Bone marrow (tissue), 2 donors: ENCODE results near the gene MAML2.

ENCODE experiments used
- DNase-seq, 2 donors: peaks; one replicate each; lab custom pipeline; 2025; lab: John Stamatoyannopoulos, UW

MAML2 gene

DNA sequence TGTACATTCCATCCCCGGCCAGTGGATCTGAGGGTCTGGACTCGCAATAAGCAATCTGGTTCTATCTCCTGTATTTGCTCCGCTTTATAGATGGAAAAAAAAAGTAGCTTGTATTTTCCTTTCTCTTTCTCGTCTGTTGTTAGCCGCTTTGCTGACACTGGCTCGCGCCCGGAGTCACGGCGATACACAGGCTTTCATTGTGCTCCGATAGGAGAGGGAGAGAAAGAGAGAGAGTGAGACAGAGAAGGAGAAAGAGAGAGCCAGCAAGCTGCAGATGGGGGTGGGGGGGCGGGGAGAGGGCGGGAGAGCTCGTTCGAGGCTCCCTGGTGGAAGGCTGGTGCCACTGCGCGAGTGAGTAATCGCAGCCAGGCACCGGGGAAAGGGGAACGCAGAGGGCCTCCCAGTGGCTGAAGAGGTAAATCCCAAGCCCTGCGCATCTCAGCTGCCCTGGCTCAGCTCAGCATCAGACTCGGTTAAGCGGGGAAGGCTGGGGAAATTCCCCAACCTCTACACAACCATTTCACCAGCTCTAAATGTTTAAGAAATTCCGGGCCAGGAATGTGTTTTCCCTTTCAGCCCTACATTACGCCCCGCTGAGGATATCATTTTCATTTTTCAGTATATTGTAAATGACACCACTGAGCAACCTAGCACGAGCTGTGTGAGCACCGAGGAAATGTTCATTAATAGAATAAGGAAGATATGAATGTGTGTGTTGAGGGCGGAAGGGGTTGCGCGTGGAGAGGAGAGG, at the start of gene MAML2:
MAML2 (minus strand) TSS at position 235 of the 751 bp plus-strand sequence. CDS start 1,300 bp downstream, outside the sequence.
- peak; percentile 58 to 81 for DNase-seq

DNA sequence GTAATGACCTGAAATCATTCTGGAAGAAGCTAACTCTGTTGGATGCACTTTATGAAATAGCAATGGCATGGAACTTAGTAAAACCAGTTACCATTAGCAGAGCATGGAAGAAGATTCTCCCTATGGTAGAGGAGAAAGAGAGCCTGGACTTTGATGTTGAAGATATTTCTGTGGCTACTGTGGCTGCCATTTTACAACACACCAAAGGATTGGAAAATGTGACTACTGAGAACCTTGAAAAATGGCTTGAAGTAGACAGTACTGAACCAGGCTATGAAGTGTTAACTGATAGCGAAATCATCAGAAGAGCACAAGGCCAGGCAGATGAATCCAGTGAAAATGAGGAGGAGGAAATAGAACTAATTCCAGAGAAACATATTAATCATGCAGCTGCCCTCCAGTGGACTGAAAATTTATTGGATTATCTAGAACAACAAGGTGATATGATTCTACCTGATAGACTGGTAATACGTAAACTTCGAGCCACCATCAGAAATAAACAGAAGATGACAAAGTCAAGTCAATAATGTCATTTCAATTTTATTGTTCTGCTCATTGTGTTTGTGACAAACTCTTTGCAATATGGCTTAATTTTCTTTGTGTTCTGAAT, 48.8 kb upstream of the MAML2 start:
- no peak for DNase-seq

DNA sequence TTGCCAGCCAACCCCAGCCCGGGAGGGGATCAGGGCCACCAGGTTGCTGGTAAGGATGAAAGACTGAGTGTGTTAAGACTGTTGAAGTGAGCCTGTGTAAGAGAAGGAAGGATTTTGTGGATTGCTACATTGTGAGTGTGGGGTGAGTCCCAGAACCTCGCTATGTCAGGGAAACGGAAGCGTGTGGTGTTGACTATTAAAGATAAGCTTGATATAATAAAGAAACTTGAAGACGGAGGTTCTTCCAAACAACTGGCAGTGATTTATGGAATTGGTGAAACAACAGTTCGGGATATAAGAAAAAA, 47.4 kb upstream of the MAML2 start:
- DNase-seq, result peak in 1 of 2 donors; percentile 37

DNA sequence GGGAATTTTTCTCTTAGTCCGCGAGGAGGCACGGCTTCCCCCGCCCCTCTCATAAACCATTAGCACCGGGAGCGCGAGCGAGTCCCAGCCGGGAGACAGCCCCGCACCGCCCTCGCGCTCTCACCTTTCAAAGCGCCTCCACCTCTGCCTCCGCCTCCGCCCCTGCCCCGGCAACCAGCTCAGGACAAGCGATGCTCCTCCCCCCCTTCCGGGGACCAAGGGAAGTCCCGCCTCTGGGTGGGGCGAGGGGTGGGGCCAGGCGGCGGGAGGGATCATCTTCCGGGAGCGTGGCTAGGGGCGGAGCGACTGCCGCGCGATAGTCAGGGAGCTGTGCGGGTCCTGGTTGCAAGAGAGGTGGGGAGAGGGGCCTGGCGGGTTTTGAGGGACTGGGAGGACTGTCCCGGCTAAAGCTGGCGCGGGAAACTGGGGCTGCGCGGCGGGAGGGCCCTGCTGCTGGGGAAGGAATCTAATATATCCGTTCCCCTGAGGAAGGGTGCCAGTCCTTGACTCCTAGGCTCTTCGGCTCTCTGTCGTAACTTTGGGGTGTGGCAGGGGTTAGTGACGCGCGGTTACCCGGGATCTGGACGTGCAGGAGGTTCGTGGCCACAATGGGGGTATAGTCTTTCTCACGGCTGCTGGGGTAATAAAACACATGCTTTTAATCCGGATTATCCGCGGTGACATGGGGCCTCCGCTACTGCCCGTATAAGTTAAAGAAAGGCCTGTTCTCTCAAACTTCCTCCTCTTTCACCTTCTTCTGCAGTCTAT, 46.9 kb upstream of the MAML2 start, which contains the start of the genes CCDC82 and JRKL:
CCDC82 (minus strand) TSS at position 193 of the 768 bp plus-strand sequence. CDS start 5,165 bp downstream, outside the sequence.
JRKL (plus strand) TSS at position 294 of the 768 bp plus-strand sequence. CDS start 637 bp downstream, outside the sequence.
- DNase-seq, result peak; percentile 81 to 95

DNA sequence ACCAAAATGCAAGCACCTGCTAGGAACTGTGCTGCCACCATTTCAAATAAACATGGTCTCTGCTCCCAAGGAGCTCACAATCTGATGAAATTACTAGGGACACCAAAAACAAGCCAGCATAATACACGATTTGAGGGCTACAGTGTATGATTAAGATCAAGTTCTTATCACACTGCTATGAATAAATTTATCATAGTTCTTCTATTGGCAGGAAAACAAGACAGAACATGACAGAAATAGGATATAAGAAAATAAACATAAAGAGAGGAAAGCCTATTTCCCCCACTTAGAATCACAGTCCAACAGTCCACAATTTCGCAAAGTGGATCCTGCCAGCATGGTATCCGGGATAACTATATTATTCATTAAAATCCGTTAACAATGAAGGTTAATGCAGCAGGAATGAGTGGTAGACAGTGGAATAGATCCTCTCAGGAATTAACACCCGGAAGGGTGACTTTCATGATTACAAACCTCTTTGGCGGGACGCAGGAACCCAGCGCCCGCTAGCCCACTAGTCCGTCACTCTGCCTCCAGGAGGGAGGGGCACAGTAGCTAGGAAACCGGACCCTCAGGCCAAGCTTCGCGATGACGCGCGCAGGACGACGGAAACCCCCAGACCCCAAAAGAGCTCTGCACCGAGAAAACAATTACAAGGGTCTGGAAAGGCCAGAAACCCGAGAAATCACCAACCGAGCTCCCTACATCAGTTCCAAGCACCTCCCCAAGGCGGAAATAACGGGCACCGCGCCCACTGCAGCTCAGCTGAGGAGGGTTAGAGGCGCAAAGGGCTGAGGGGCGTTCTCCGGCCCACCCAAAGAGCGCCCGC, 46.1 kb upstream of the MAML2 start:
- DNase-seq, result peak in 1 of 2 donors; percentile 49

DNA sequence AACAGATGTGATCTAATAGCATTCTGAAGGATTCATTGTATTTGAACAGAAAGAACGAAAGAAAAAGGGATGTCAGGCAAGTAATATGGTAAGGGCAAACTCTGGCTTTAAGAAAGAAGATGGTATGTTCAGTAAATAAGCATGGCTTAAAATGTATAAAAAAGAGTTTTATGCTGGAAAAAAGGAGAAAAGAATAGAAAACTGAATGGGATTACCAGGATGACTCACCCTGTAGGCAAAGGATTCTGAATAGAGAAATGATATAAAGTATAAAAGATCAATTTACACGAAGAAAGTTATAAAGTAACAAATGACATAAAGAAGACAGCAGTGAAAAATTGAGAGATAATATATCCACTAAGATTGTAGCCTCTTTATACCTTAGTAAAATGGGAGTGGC, 42.2 kb upstream of the MAML2 start:
- DNase-seq, result no peak

DNA sequence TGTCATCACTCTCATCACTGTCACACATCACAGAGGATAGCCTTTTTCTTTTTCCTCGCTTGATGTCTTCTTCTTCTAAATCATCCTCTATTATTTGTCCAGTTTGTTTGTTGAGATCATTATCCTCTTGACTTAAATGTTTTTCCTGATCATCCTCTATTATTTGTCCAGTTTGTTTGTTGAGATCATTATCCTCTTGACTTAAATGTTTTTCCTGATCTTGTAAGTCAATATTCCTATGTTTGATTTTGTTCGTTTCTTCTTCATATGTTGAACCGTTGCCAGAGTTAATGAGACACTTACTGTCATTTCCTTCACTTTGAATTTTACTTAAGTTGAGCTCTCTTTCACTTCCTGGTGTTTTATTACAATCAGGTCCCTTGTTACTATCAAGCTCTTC, 41.2 kb upstream of the MAML2 start:
- no peak for DNase-seq

DNA sequence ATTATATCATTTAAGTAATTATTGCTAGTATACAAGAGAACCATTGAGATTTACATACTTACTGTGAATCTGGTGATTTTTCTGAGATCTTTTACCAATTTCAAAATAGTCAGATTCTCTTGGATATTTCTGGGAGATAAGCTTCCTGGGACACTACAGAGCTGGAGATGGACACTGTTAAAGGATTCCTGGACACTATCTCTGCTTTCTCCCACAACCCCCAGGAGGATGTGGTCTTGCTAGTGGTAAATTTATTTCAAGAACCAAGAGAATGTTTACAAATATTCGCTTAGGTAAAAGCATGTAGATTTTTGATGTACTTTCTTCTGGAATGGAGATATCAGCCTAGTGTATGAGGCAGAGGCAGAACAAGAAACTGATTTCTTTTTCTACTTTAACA, 33.8 kb upstream of the MAML2 start:
- DNase-seq, result no peak

DNA sequence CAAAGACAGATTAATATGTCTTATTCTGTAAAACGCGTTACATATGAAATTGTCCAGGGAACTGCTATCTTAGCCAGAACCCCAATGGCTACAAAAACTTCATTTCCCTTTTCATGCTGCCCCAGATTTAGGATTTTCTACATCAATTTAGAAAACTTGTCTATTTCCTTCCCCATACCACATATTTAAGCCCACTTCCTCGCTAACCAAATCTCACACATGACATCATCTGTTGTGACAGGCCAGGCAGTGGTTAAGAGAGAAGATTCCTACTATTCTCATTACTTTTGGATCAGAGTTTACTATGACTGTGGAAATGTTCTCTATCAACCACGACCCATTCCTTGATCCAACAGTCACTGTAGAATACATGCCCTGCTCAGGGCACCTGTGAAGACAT, 30.8 kb upstream of the MAML2 start:
- peak in 1 of 2 donors; percentile 1 for DNase-seq

DNA sequence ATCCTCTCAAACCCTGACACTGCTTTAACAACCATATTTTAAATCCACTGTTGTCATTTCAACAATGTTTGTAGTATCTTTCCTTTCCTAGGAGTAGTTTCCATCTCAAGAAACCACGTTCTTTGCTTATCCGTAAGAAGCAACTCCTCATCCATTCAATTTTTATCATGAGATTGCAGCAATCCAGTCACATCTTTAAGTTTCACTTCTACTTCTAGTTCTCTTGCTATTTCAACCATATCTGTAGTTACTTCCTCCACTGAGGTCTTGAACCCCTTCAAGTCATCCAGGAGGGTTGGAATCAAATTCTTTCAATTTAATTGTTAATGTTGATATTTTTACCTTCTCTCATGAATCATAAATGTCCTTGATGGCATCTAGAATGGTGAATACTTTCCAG, 24.3 kb upstream of the MAML2 start:
- DNase-seq, result no peak

DNA sequence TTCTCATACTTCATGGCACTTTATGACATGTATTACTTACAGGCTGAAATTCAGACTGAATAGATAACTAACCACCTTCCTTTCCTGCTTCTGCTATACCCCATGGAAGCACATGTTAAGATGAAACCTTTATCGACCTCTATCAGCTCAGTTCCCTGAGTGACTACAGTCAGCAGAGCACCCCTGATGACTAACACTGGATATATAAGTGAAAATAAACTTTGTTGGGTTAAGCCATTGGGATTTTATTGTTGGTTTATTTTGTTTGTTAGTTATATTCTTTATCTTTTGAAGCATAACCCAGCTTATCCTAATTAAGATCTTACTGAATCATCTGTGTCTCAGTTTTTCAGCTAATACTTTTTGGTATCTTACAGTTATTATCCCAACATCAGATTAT, 23.0 kb upstream of the MAML2 start:
- no peak for DNase-seq

DNA sequence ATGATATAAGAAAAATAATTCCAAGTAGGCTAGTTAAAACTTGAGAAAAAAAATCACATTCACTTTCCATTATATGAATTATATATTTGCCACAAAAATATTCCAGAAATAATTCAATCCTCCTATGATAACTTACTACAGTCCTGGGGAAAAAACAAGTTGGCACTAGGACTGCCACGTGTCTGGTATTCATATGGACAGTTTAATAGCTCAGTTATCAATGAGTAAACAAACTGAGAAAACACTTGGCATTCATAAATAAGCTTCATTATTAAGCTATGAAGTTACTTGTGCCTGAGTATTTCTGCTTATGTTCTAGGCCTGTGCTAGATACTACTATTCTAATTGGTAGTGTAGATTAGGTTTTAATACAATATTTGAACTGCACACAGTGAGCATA, 22.5 kb upstream of the MAML2 start:
- no peak for DNase-seq

DNA sequence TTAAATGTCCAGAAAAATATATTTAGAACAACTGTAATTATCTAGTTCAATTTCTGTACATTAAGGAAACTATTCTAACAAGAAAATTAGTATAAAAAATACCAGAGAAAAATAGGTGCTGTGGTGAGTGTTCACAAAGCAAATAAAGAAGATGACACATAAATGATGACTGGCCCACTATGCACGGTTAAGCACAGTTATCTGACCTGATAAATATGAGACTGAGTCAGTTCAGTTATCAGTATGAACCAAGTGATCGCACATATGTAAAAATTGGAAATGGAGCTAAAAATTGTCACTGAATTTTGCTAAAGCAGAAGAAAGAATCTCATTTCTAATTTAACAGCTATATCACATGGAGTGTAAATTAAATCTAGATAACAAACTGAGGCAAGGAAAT, 18.8 kb upstream of the MAML2 start:
- DNase-seq, result no peak

DNA sequence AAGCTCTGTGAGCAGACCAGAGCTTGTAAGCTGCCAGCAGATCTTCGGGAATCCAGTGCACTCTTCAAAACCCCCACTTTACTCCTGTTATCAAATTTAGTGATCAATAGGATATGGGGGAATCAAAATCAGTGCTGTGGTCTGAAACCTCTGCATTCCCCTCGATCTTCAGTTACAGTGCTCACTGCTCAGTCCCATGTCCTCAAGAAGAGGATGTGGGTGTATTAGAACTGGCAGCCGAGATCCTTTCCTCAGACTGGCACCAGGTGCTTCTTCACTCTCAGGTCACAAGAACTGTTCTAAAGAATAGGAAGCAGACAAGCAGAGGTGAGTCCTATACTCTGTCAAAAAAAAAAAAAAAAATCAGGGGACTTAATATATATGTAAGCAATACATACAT, 15.3 kb upstream of the MAML2 start:
- no peak for DNase-seq

DNA sequence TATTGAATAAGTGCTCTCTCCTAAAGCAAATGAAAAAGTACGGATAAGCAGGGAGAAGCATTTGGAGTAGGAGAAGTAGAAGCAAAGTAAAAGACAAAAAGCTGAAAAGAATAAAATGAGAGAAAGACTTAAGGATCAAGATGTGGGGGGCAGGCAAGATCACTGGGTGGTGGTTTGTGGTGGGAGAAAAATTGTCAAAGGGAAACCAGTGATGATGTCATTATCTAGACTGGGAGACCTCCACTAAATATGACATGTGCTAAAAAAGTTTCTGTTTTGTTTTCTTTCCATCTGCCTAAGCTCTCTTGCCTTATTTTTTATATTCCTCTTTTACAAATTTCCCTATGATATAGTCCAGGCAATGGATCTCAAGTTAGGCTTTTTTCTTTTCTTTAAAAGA, 14.8 kb upstream of the MAML2 start:
- peak in 1 of 2 donors; percentile 28 for DNase-seq

DNA sequence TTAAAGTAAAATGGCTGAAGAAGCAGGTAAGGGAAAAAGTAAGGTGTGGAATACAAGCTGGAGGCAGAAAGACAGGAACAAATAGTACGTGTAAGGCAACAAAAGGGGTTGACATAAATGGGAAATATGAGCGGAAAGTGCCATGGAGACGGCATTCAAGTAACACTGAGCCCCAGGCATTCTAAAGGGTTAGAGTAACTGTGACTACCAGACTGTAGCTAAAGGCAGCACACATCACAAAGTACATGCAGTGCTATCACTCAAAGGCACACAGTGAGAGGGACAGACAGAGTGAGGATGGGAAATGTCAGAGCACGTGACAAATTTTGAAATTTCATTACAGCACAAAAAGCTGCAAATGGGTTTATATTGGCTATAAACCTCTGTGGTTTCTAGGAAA, 13.9 kb upstream of the MAML2 start:
- no peak for DNase-seq

DNA sequence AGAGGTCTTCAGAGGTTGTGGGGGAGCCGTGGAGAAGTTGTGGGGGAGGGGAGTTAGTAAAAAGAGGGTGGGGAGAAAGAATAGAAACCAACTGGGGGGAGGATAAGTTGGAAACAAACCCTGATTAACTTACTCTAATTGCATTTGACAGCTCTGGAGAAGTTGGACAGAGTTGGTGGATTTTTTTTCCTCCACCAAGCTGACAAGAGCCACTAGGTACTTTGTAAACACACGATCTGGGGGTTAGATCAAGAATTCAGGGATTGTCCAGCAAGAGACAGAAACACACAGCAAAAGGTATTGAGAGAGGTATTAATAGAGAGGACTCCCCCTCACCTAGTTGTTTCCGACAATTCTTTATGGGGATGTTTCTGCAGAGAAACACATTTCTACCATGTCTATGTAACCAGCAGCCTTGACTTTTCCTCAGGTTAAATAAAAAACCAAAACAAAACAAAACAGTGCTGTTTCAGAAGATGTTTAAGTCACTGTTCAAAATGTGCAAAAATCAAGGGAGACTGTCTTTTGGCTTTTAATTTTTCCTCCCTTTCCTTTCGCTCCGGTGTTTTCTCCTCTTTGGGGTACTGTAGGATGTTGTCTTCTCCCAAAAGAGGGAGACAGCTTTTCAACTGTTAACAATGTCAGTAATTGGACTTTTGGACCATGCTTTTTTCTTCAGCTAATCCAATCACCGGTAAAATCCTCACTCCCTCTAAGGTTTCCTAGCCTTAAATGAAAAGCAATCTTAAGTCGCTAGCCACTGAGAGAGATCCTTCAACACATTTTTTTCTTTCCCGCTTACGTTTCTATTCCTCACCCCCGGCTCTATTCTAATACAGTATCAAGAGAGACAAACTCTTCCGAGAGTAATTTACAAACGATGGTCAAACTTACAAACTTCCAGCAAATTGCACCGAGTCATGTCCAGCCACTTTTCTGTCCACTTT, 708 bp downstream of the MAML2 start:
- peak in 1 of 2 donors; percentile 17 for DNase-seq

DNA sequence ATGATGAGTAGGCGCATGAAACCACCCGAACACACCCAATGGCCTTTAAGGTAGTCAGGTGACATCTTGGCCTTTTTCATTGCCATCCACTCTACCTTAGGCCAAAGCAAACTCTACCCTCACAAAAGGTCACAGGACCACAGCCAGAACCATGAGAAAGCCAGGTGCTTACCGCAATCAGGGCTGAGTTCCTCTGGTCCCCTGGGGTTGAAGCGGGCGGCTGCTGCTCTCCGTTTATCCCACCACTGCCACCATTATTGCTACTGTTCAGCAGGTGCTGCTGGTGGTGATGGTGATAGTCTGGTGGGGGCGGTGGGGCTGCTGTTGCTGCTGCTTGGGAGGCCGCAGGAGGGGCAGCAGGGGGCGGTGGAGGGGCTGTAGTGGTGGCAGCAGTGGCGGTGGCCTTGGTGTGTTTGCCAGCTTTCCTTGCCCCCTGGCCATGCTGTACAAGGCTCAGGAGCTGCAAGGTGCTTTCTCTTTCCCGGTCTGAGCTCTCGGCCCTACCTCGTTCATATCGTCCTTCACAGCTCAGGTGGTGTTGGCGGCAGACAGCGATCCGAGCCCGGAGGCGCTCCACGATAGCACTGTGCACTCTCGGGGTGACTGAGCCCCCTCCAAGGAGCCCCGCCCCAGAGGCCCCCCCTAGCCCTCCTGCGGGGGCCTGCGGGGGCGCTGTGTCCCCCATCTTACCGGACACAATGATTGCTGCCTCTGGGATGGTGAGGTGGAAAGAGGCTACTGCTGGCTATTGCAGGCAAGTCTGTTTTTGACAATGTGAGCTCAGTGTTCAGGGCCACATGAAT, 1.6 kb downstream of the MAML2 start:
- peak in 1 of 2 donors; percentile 56 for DNase-seq

DNA sequence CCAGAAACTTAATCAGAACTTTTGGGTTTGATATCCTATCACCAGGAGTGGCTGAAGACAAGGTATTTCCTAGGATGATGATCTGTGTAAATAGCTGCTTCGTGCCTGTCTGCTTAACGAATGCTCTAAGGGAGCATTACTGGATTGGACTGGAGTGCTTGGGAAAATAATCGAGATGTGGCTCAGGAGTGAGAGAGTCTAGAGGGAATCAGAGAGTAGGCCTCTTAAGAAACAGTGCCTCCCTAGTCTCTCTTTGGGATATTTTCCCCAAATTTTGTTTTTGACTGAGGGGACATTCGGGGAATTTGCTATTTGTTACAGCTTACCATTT, 2.5 kb downstream of the MAML2 start:
- DNase-seq, result no peak
